IPS-NIHi11 (cell line): Measurements from ENCODE around the gene TMEM220.
A peak's percentile ranks its signal among the peaks of the same experiment; 100 is the strongest.

Experiments used
- DNase-seq: peaks from one replicate; pipeline ENCODE4 v3.0.0; 2012; ENCODE audit warnings: mixed read lengths, low spot score

Gene TMEM220

GRCh38 chr17:10729334-10730193 lies at the start of gene TMEM220:
Gene TMEM220, minus strand, starts transcription at chr17:10730023. Its CDS starts 172 bp downstream, at chr17:10729851.
- DNase-seq, result peak; percentile 84

DNA sequence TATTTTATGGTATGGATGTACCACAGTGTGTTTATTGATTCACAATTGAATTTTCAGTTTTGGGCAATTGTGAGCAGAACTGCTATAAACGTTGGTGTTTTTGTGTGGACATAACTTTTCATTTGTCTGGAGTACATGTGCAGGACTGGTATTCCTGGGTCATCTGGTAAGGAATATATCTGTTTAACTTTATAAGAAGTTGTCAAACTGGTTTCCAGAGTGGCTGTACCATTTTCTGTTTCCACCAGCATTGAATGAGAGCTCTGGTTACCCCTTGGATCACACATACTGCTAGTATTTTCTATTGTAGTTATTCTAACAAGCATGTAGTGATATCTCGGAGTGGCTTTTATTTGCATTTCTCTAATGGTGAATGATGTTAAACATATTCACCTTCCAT lies 49.8 kb upstream of the TMEM220 start:
- no peak for DNase-seq

GRCh38 chr17:10777890-10778289 lies 48.1 kb upstream of the TMEM220 start:
- no peak for DNase-seq

DNA sequence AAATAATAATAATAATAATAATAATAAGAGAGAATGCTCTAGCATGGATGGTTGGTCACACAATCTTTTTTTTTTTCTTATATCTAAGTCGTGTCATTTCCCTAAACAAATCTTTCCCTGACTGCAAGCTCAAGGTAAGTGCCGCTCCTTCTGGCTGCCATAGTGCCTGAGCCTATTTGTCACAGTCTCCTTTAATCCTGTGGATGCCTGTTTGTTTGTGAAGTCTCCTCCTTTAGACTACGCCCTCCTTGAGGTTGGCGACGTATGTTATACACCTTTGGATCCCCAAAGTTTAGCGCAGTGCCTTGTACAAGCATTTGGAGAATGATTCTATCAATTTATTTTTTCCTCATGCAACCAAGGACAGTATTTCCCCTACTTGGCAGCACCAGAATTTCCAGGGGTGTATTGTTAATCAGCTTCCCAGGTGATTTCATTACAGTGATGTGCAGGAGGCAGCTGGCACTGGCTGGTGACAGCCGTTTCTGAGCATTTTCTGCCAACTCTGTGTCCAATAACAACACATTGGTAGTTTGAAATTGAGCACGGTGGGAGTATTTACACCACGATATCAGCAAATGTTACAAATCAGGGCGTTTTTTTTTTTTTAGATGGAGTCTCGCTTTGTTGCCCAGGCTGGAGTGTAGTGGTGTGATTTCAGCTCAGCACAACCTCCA lies 47.4 kb upstream of the TMEM220 start:
- no peak for DNase-seq

DNA sequence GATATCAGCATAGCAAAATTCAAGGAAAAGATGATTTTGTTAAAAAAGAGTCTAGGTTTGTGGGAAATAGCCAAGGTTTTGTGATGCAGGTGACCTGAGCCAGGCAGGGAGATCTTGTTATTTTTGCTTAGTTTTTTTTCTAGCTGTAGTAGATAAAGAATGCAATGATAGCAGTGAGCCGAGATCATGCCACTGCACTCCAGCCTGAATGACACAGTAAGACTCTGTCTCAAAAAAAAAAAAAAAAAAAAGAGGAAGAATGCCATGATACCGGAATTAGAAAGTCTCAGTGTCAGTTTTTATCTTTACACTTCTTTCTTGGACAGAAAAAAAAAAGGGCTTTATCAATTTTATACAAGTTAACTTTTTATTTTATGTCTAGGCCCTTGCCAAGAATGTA lies 46.6 kb upstream of the TMEM220 start:
- DNase-seq, result no peak

- no peak for DNase-seq
These were observed 46.0 kb upstream of the TMEM220 start for GRCh38 chr17:10775740-10776356.

DNA sequence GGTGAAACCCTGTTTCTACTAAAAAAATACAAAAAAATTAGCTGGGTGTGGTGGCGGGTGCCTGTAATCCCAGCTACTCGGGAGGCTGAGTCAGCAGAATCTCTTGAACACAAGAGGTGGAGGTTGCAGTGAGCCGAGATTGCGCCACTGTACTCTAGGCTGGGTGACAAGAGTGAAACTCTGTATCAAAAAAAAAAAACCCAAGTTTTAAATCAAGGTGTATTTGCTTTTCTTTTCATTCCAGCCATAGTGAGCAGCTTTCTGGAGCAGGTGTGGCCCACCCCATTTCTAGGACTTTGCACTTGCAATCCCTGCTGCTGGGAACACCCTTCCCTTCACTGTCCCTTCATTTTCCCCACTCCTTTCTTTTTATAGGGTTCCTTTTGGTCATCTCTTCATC lies 45.2 kb upstream of the TMEM220 start:
- no peak for DNase-seq

DNA sequence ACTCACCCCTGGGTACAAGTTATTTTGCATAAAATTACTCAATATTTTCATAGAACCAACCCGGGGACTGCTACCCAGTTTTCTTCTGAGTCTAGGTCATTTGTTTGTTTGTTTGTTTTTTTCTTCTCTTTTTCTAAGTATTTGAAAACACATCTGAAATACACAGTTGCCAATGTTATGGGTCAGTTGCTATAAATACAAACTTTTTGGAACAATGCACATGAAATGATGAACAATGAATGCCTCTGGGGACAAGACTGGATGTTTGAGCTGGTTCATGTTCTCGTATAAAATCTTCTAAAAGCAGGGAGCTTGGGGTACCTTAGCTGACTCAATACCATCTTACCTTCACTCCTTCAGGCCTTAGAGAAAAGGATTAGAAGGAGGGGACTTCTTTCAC lies 43.6 kb upstream of the TMEM220 start:
- no peak for DNase-seq

DNA sequence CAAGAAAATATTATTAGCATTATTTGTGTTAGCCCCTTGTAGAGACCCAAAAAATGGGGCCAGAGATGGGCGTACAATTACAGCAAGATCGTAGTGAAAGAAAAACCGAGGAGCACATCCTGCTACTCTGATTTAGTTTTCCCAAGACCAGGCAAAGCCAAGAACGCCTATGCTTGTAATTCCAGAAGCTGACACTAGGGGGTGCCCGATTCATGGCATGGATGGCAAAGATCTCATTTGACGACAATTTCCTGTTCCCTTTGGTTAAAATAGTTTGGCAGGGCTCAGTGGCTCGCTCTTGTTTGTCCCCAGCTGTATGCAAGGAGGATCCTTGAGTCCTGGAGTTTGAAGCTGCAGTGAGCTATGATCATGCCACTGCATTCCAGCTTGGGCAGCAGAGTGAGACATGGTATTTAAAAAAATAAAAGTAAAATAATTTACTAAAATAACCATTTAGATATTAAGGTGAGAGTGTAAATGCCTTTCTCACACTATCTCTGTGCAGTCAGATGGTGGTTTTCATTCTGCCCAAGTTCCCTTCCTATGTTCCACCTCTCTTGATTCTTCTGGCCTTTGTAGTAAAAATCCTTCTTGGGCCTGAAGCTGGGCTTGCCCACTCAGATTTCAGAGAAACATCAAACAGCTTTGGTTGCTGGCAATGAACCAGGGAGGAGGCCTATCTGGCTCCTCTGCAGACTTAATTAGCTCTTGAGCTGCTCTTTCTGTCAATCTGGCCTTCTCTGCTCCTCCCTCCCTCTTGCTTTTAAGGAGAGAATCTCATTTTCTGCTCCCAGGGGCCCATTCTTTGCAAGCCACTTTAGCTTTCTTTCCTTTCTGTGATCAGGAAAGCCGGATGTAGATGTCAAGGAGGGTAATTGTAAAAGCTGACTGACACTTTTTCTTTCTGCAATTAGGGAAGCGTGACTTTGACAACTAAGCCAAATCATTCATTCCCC lies 42.9 kb upstream of the TMEM220 start:
- peak; percentile 68 for DNase-seq

DNA sequence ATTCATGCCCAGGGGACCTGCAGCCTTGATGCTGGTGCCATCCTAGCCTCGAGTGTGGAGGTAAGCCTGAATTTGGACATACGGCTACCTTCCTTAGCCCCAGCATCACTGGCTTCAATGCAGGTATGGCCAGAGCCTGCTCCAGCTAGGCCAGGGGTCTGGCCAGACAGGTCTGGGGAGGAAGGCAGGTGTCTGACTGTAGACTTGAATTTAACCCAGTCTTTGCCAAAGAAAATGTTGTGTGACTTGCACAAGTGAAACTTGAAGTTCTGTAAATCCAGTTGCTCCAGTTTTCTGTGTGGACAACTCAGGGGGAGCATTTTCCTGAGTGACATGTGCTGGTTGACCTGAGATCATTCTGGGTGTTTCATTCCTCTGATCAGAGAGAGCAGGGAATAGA lies 41.3 kb upstream of the TMEM220 start:
- no peak for DNase-seq

DNA sequence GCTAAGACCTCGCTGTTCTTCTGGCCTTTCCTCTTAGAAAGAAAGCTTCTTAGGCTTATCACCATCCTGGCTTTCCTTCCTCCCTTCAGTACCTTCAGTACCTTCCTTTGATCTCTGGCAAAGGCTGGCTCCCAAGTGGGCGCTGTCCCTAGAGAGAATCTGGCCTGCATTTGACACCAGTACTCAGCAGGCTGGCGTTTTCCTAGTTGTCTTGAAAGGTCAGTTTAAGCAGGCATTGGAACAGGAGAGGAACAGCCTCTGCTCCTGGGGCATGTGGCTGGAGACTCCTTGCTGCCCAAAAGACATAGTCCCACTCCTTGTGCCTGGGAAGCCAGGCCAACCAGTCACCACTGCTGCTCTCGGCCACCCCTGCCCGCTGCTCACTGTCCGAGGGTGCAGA lies 40.0 kb upstream of the TMEM220 start:
- no peak for DNase-seq

DNA sequence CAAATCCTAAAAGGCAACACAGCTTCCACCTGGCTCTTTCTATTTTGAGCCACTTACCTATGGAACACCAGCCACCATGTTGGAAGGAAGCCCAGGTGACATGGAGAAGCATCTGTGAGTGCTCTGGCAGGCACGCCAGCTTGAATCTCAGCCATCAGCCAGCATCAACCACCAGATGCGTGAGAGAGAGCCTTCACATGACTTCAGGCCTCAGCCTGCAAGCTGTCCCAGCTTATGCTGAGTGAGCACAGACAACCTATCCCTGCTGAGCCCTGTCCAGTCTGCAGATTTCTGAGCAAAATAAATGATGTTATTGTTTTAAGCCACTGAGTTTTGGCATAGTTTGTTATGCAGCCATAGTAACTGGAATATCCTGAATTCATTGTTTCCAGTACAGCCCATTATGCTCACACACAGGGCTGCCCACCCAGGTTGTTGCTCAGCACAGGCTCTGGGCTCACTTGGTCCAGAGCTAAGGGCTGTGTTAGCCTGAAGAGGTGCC lies 39.0 kb upstream of the TMEM220 start:
- DNase-seq, result no peak

- DNase-seq, result no peak
These were observed 37.4 kb upstream of the TMEM220 start for GRCh38 chr17:10767232-10767631.

- no peak for DNase-seq
These were observed 32.2 kb upstream of the TMEM220 start for GRCh38 chr17:10762037-10762436.

DNA sequence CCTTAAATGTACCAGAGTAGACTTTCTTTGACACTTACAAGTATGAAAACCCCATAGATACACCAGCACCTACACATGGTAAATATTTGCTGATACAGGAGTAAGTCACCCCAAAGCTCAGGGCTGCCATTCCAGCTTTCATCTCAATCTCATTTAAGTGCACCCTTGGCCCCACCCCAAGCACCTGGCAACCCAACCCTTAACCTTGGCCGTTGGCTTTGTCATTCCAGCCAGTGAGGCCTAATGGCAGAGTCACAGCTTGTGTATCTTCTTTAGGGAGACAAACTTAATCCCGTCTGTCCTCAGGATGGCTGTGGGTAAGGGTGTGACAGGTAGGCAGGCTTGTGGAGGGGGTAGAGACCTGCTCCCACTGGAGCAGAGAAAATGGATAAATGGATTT lies 31.5 kb upstream of the TMEM220 start:
- no peak for DNase-seq

DNA sequence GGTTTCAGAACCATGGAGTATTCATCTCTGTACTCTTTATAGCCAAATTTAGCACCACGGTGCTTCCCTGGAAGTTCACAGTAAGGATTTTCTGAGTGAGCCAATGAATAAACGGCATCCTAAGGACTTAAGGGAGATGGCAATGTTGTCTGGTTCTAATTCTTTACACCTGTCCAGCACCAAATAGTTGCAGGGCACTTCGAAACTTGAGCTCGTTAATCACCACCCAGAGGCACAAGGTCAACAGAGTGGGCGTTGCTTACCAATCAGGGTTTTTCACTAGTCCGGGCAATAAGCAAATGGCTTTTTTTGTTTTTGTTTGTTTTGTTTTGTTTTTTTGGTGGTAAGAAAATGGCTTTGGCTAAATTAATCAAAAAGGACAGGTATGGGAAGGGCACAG lies 28.2 kb upstream of the TMEM220 start:
- DNase-seq, result no peak

- DNase-seq, result no peak
These were observed 27.8 kb upstream of the TMEM220 start for GRCh38 chr17:10757647-10758046.

- no peak for DNase-seq
These were observed 27.2 kb upstream of the TMEM220 start for GRCh38 chr17:10757067-10757466.

DNA sequence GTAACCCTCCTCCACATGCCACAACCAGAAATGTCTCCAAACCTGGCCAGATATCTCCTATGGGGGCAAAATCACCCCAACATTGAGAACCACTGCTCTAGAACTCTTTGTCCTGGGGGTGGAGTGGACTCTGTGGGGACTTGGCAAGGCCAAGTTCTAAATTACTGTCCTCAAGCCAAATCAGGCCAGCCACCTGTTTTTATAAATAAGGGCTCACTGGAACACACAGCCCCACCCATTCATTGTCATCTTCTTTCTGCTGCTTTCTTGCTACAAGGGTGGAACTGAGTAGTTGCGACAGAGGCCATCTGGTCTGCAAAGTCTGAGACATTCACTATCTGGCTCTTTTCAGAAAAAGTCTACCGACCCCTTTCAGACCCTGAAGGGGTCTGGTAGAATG lies 26.8 kb upstream of the TMEM220 start:
- no peak for DNase-seq

- no peak for DNase-seq
These were observed 26.4 kb upstream of the TMEM220 start for GRCh38 chr17:10756185-10756584.

GRCh38 chr17:10755592-10756127 lies 25.8 kb upstream of the TMEM220 start:
- DNase-seq, result no peak
